BJ (cell line): Measurements from ENCODE around the gene TECR. TPM values are rescaled to one million over a fixed set of nuclear protein-coding genes. Genes with fewer than 3 reads are reported as not detected.
A peak's percentile ranks its signal among the peaks of the same experiment; 100 is the strongest.

Experiments
- CTCF ChIA-PET: fragments of 350-600 bp; formaldehyde crosslinking; extraction: SDS; loops from one replicate; lab custom pipeline; 2021; ENCODE audit warnings: antibody characterized with exemption, inconsistent platforms; lab: Yijun Ruan, JAX
- POLR2A ChIA-PET: fragments of 300-600 bp; sonication (Branson Sonifier 250); formaldehyde crosslinking; extraction: SDS; loops from one replicate; lab custom pipeline; 2021; ENCODE audit warnings: antibody characterized with exemption; lab: Charles Lee
- DNase-seq: peaks from one replicate; pipeline ENCODE4 v3.0.0-alpha.2; 2011; ENCODE audit warnings: low read depth
- H3K27me3 ChIP-seq: 2 replicates; pipeline ENCODE4 v1.6.0; 2011; ENCODE audit warnings: low read length; ENCODE audit not compliant: control insufficient read depth, insufficient read depth
- H3K36me3 ChIP-seq: 2 replicates; pipeline ENCODE4 v1.5.1; 2011; ENCODE audit warnings: low read length; ENCODE audit not compliant: control insufficient read depth, insufficient read depth
- H3K4me3 ChIP-seq: 2 replicates; pipeline ENCODE4 v1.5.1; 2011; ENCODE audit warnings: low read depth, mild to moderate bottlenecking, control low read depth, low read length
- CTCF ChIP-seq: IDR thresholded peaks from 2 replicates; pipeline ENCODE4 v1.5.1; 2011; ENCODE audit warnings: low read depth, mild to moderate bottlenecking, control low read depth, inconsistent platforms, low read length, moderate library complexity; ENCODE audit not compliant: insufficient read depth
- polyA plus RNA-seq: library from polyadenylated mRNA; depleted of rRNA; stranded (reverse); fragments of >200 nt; gene quantifications from 2 replicates; pipeline ENCODE4 v1.2.3, GENCODE V29; 2011

TECR gene
- polyA plus RNA-seq, 1 experiment, result 95.9 TPM

- no peak for TF ChIP-seq CTCF
- CTCF ChIA-PET, result interaction anchor here (0.6 kb wide), 1 partner anchor 47 kb away, joined by 3 read pairs; no protein-coding TSS in a partner anchor
- Histone ChIP-seq H3K36me3 (peaks cover 8% of the 10 kb centered on the region), H3K27me3 (no peaks in the 10 kb centered on the region), H3K4me3 (no peak overlapping the region)
- DNase-seq, result peak; percentile 58
- POLR2A ChIA-PET, result interaction anchor here (0.6 kb wide), 1 partner anchor 45 kb away, joined by 5 read pairs; no protein-coding TSS in a partner anchor
Measured at GRCh38 chr19:14510311-14511228, 18.8 kb upstream of the TECR start.

- H3K4me3 ChIP-seq, result no peak overlapping the region
- no peak for TF ChIP-seq CTCF
- ChIA-PET POLR2A (no interaction called here), CTCF (interaction anchor here (0.5 kb wide), 1 partner anchor 40 kb away, joined by 4 read pairs; no protein-coding TSS in a partner anchor)
- H3K36me3 ChIP-seq, result peaks cover 11% of the 10 kb centered on the region
- no peak for DNase-seq
- no peaks in the 10 kb centered on the region for H3K27me3 ChIP-seq
Measured at GRCh38 chr19:14511229-14511593, 18.2 kb upstream of the TECR start.

GRCh38 chr19:14512406-14512961 lies 16.9 kb upstream of the TECR start:
- DNase-seq, result no peak
- POLR2A ChIA-PET, result no interaction called here
- H3K27me3 ChIP-seq, result no peaks in the 10 kb centered on the region
- CTCF ChIA-PET, result no interaction called here
- no peak overlapping the region for H3K4me3 ChIP-seq
- H3K36me3 ChIP-seq, result peaks cover 13% of the 10 kb centered on the region
- no peak for TF ChIP-seq CTCF

GRCh38 chr19:14514215-14514863 lies 15.1 kb upstream of the TECR start:
- Histone ChIP-seq H3K4me3 (no peak overlapping the region), H3K27me3 (no peaks in the 10 kb centered on the region), H3K36me3 (peaks cover 13% of the 10 kb centered on the region)
- POLR2A ChIA-PET, result no interaction called here
- CTCF ChIA-PET, result no interaction called here
- DNase-seq, result no peak
- no peak for TF ChIP-seq CTCF

GRCh38 chr19:14515501-14516047 lies 13.8 kb upstream of the TECR start:
- ChIA-PET POLR2A (no interaction called here), CTCF (interaction anchor here (1.1 to 3.6 kb wide), 3 partner anchors 10 to 36 kb away, joined by 3 to 23 read pairs (median 5); no protein-coding TSS in a partner anchor)
- TF ChIP-seq CTCF, result no peak
- H3K4me3 ChIP-seq, result no peak overlapping the region
- peaks cover 13% of the 10 kb centered on the region for H3K36me3 ChIP-seq
- no peak for DNase-seq
- no peaks in the 10 kb centered on the region for H3K27me3 ChIP-seq
